ENCODE results near the gene ENDOD1. TPM values are rescaled to one million over a fixed set of nuclear protein-coding genes. Genes with fewer than 3 reads are reported as not detected.

Gene ENDOD1
- total RNA-seq, 1 experiment from 2014 or later, result 11.4 TPM

- ChIA-PET POLR2A (interaction anchor here (2.0 to 3.8 kb wide), 2 partner anchors 10 to 12 kb away, joined by 4 to 13 read pairs; partner anchors contain the start of gene SRSF8), CTCF (interaction anchor here (0.8 kb wide), 1 partner anchor 20 kb away, joined by 3 read pairs; no protein-coding TSS in a partner anchor)
- DNase-seq (ENCODE audit: unreplicated experiment), result no peak
- H3K27ac Mint-ChIP-seq (ENCODE audit: low read depth, unreplicated experiment), result no peak overlapping the region
- no peaks in the 10 kb centered on the region for H3K27me3 Mint-ChIP-seq (ENCODE audit: insufficient read depth, unreplicated experiment)
- no peak for TF ChIP-seq CTCF (IDR thresholded peaks at IDR 0.05; ENCODE audit: unreplicated experiment)
- peaks cover 7% of the 10 kb centered on the region for H3K9me3 Mint-ChIP-seq (ENCODE audit: unreplicated experiment)
- no peak overlapping the region for H3K4me3 Mint-ChIP-seq (ENCODE audit: unreplicated experiment)
- peaks cover 6% of the 10 kb centered on the region for H3K36me3 Mint-ChIP-seq (ENCODE audit: insufficient read depth, unreplicated experiment)
- no peaks in the 10 kb centered on the region for H3K4me1 Mint-ChIP-seq (ENCODE audit: insufficient read depth, unreplicated experiment)
- no TSS peak for BruUV-seq (replicated peaks)
- intact Hi-C loops (cut with micrococcal nuclease), result no loop called here
These were observed 34.3 kb upstream of the ENDOD1 start for GRCh38 chr11:95055283-95055897.

- Mint-ChIP-seq H3K36me3 (ENCODE audit: insufficient read depth, unreplicated experiment) (peaks cover 1% of the 10 kb centered on the region), H3K4me1 (ENCODE audit: insufficient read depth, unreplicated experiment) (no peaks in the 10 kb centered on the region), H3K4me3 (ENCODE audit: unreplicated experiment) (no peak overlapping the region), H3K27me3 (ENCODE audit: insufficient read depth, unreplicated experiment) (no peaks in the 10 kb centered on the region), H3K9me3 (ENCODE audit: unreplicated experiment) (peaks cover 2% of the 10 kb centered on the region), H3K27ac (ENCODE audit: low read depth, unreplicated experiment) (no peak overlapping the region)
- no TSS peak for BruUV-seq (replicated peaks)
- intact Hi-C loops (cut with micrococcal nuclease), result no loop called here
- CTCF ChIA-PET, result interaction anchor here (0.5 to 2.0 kb wide), 2 partner anchors 9 to 415 kb away, joined by 3 to 12 read pairs; partner anchors contain the start of gene SRSF8
- POLR2A ChIA-PET, result interaction anchor here (3.8 kb wide), 1 partner anchor 9 kb away, joined by 13 read pairs; the partner anchor contains the start of gene SRSF8
- no peak for DNase-seq (ENCODE audit: unreplicated experiment)
- TF ChIP-seq CTCF (IDR thresholded peaks at IDR 0.05; ENCODE audit: unreplicated experiment), result no peak
These were observed 31.7 kb upstream of the ENDOD1 start for GRCh38 chr11:95057959-95058358.

GRCh38 chr11:95058621-95059020, 31.0 kb upstream of the ENDOD1 start:
- no TSS peak for BruUV-seq (replicated peaks)
- intact Hi-C loops (cut with micrococcal nuclease), result no loop called here
- no peak for TF ChIP-seq CTCF (IDR thresholded peaks at IDR 0.05; ENCODE audit: unreplicated experiment)
- no peak for DNase-seq (ENCODE audit: unreplicated experiment)
- Mint-ChIP-seq H3K4me1 (ENCODE audit: insufficient read depth, unreplicated experiment) (no peaks in the 10 kb centered on the region), H3K9me3 (ENCODE audit: unreplicated experiment) (no peaks in the 10 kb centered on the region), H3K36me3 (ENCODE audit: insufficient read depth, unreplicated experiment) (no peaks in the 10 kb centered on the region), H3K27ac (ENCODE audit: low read depth, unreplicated experiment) (no peak overlapping the region), H3K4me3 (ENCODE audit: unreplicated experiment) (no peak overlapping the region), H3K27me3 (ENCODE audit: insufficient read depth, unreplicated experiment) (no peaks in the 10 kb centered on the region)
- ChIA-PET CTCF (interaction anchor here (0.5 to 2.0 kb wide), 2 partner anchors 8 to 416 kb away, joined by 3 to 12 read pairs; partner anchors contain the start of gene SRSF8), POLR2A (interaction anchor here (3.8 kb wide), 1 partner anchor 8 kb away, joined by 13 read pairs; the partner anchor contains the start of gene SRSF8)

GRCh38 chr11:95059046-95059445, 30.6 kb upstream of the ENDOD1 start:
- intact Hi-C loops (cut with micrococcal nuclease), result no loop called here
- ChIA-PET CTCF (interaction anchor here (2.0 kb wide), 1 partner anchor 8 kb away, joined by 12 read pairs; the partner anchor contains the start of gene SRSF8), POLR2A (no interaction called here)
- no peak for TF ChIP-seq CTCF (IDR thresholded peaks at IDR 0.05; ENCODE audit: unreplicated experiment)
- Mint-ChIP-seq H3K9me3 (ENCODE audit: unreplicated experiment) (no peaks in the 10 kb centered on the region), H3K36me3 (ENCODE audit: insufficient read depth, unreplicated experiment) (no peaks in the 10 kb centered on the region), H3K27me3 (ENCODE audit: insufficient read depth, unreplicated experiment) (no peaks in the 10 kb centered on the region), H3K4me1 (ENCODE audit: insufficient read depth, unreplicated experiment) (no peaks in the 10 kb centered on the region), H3K4me3 (ENCODE audit: unreplicated experiment) (no peak overlapping the region), H3K27ac (ENCODE audit: low read depth, unreplicated experiment) (no peak overlapping the region)
- no TSS peak for BruUV-seq (replicated peaks)
- DNase-seq (ENCODE audit: unreplicated experiment), result no peak

All from MCF 10A (cell line).